PC-9 (cell line): Measurements from ENCODE around the gene MTRF1. TPM values are rescaled to one million over a fixed set of nuclear protein-coding genes. Genes with fewer than 3 reads are reported as not detected.
"Not testable (repeated sequence)": the region's sequence is repeated elsewhere in the genome, so short reads cannot be mapped to it uniquely, and the experiment has no call there.

ENCODE experiments used
- BruUV-seq: library from RNA; stranded (reverse); fragments of 400-500 nt; replicated peaks from 2 replicates; lab custom pipeline; 2021; lab: Mats Ljungman, UMichigan
- CTCF ChIA-PET: fragments of 300-600 bp; sonication (Branson Sonifier 250); formaldehyde crosslinking; loops from one replicate; lab custom pipeline; 2022; ENCODE audit warnings: antibody characterized with exemption; lab: Charles Lee
- POLR2A ChIA-PET: fragments of 300-600 bp; sonication (Branson Sonifier 250); formaldehyde crosslinking; loops from one replicate; lab custom pipeline; 2022; ENCODE audit warnings: antibody characterized with exemption; ENCODE audit not compliant: unreplicated experiment; lab: Charles Lee
- DNase-seq, 2 experiments: peaks; one replicate each; pipeline versions ENCODE4 v3.0.0 to v3.0.0-alpha.2; 2015 to 2022; ENCODE audit warnings: mixed read lengths in 1 of 2
- H2AFZ ChIP-seq: fragments of 200-600 bp; sonication (generic); 2 replicates; pipeline ENCODE4 v1.8.1; 2017; ENCODE audit warnings: antibody characterized with exemption
- H3F3A ChIP-seq: fragments of 200-600 bp; sonication (generic); 2 replicates; pipeline ENCODE4 v1.8.1; 2017; ENCODE audit warnings: antibody characterized with exemption, mild to moderate bottlenecking, low read depth; ENCODE audit not compliant: insufficient read depth
- H3K27ac ChIP-seq: fragments of 200-600 bp; sonication (generic); 2 replicates; pipeline ENCODE4 v1.6.1; 2016; ENCODE audit warnings: mixed run types
- H3K27me3 ChIP-seq: fragments of 200-600 bp; sonication (generic); 2 replicates; pipeline ENCODE4 v1.6.1; 2016; ENCODE audit warnings: low read depth, mixed run types; ENCODE audit not compliant: insufficient read depth
- H3K36me3 ChIP-seq: fragments of 200-600 bp; sonication (generic); 2 replicates; pipeline ENCODE4 v1.6.1; 2016; ENCODE audit warnings: low read depth, mixed run types
- H3K4me1 ChIP-seq: fragments of 200-600 bp; sonication (generic); replicated peaks from 2 replicates; pipeline ENCODE4 v1.6.1; 2016; ENCODE audit warnings: mixed run types; ENCODE audit not compliant: insufficient read depth
- H3K4me2 ChIP-seq: fragments of 200-600 bp; sonication (generic); 2 replicates; pipeline ENCODE4 v1.6.1; 2017; ENCODE audit warnings: mixed run types
- H3K4me3 ChIP-seq: fragments of 200-600 bp; sonication (generic); 2 replicates; pipeline ENCODE4 v1.6.1; 2016; ENCODE audit warnings: mixed run types
- H3K79me2 ChIP-seq: fragments of 200-600 bp; sonication (generic); 2 replicates; pipeline ENCODE4 v1.6.1; 2017; ENCODE audit warnings: low read depth, mixed run types
- H3K9me2 ChIP-seq: fragments of 200-600 bp; sonication (generic); 2 replicates; pipeline ENCODE4 v1.8.1; 2017; ENCODE audit warnings: mild to moderate bottlenecking; ENCODE audit not compliant: insufficient read depth
- H3K9me3 ChIP-seq: fragments of 200-600 bp; sonication (generic); 2 replicates; pipeline ENCODE4 v1.8.1; 2016; ENCODE audit warnings: low read depth; ENCODE audit not compliant: insufficient read depth
- H4K20me1 ChIP-seq: fragments of 200-600 bp; sonication (generic); 2 replicates; pipeline ENCODE4 v1.8.1; 2017; ENCODE audit not compliant: insufficient read depth
- EZH2 ChIP-seq: fragments of 200-600 bp; sonication (generic); IDR thresholded peaks from 2 replicates; pipeline ENCODE4 v1.8.0; 2017; ENCODE audit warnings: antibody characterized with exemption, low read depth
- intact Hi-C: fragments of 100-400 bp; cut with micrococcal nuclease; formaldehyde crosslinking; loops from one replicate; pipeline ENCODE4 v1.10.0; 2022; ENCODE audit not compliant: unreplicated experiment
- total RNA-seq: library from RNA; stranded (reverse); gene quantifications from 2 replicates; pipeline ENCODE4 v1.2.3, GENCODE V29; 2021
- TF ChIP-seq, protein P1 (sequence below): fragments of 200-600 bp; sonication (generic); conservative IDR thresholded peaks from 2 replicates; pipeline ENCODE4 v1.6.1; 2017; ENCODE audit warnings: mixed run types, antibody characterized with exemption, mild to moderate bottlenecking, moderate library complexity

Gene MTRF1
- total RNA-seq, 1 experiment from 2014 or later, result 15.8 TPM

DNA sequence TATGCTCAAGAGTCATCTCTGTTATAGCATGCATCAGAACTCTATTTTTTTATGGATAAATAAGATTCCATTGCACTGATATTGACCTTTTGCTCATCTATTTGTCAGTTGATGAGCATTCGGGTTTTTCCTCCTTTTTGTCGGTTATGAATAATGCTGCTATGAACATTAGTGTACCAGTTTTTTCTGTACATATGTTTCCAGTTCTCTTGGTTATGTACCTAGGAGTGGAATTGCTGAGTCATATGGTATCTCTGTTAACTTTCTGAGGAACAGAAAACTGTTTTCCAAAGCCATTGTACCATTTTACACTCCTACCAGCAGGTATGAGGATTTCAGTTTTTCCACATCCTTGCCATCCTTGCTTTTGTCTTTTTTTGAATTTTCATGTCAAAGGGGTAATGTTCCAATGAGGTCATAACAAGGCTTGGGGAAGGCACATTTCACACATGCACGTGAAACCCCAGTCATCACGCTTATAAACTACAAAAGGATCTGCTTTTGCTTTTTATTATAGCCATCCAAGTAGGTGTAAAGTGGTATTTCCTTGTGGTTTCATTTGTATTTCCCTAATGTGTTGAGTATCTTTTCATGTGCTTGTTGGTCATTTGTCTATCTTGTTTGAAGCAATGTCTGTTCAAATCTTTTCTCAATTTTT lies 83.7 kb downstream of the MTRF1 start:
- Histone ChIP-seq H3K79me2 (no peaks in the 10 kb centered on the region), H4K20me1 (no peaks in the 10 kb centered on the region), H3K9me3 (no peaks in the 10 kb centered on the region), H3K4me2 (no peak overlapping the region), H3K36me3 (no peaks in the 10 kb centered on the region), H2AFZ (no peak overlapping the region), H3K9me2 (no peaks in the 10 kb centered on the region), H3K4me3 (no peak overlapping the region), H3F3A (no peaks in the 10 kb centered on the region), H3K27me3 (no peaks in the 10 kb centered on the region), H3K27ac (no peak overlapping the region), H3K4me1 (no peaks in the 10 kb centered on the region)
- intact Hi-C loops, result no loop called here
- no peak for DNase-seq
- CTCF ChIA-PET, result no interaction called here
- POLR2A ChIA-PET, result no interaction called here
- TF ChIP-seq, protein P1, sequence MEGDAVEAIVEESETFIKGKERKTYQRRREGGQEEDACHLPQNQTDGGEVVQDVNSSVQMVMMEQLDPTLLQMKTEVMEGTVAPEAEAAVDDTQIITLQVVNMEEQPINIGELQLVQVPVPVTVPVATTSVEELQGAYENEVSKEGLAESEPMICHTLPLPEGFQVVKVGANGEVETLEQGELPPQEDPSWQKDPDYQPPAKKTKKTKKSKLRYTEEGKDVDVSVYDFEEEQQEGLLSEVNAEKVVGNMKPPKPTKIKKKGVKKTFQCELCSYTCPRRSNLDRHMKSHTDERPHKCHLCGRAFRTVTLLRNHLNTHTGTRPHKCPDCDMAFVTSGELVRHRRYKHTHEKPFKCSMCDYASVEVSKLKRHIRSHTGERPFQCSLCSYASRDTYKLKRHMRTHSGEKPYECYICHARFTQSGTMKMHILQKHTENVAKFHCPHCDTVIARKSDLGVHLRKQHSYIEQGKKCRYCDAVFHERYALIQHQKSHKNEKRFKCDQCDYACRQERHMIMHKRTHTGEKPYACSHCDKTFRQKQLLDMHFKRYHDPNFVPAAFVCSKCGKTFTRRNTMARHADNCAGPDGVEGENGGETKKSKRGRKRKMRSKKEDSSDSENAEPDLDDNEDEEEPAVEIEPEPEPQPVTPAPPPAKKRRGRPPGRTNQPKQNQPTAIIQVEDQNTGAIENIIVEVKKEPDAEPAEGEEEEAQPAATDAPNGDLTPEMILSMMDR, result no peak
- no peak for TF ChIP-seq EZH2
- no TSS peak for BruUV-seq

DNA sequence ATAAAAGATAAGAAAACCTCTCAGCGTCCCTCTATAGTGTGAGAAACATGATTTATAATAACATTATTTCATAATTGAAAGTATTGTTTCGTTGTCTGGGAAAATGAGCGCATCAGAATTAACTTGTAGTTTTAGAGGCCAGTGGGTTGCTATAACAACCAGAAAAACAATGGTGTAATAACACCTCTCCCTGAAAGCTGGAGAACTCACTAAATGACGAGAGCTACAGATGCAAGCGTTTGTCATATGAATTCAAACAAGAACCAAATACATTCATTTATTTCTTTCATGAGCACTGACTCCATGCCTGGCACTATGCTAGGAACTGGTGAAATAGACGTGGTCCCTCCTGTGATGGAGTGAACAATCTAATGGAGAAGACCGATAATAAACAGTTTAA lies 85.3 kb downstream of the MTRF1 start:
- H2AFZ ChIP-seq, result no peak overlapping the region
- no peak overlapping the region for H3K27ac ChIP-seq
- intact Hi-C loops, result no loop called here
- H4K20me1 ChIP-seq, result no peaks in the 10 kb centered on the region
- H3K4me2 ChIP-seq, result no peak overlapping the region
- no peaks in the 10 kb centered on the region for H3K9me2 ChIP-seq
- no peak for TF ChIP-seq EZH2
- TF ChIP-seq, protein P1, result no peak
- H3K4me3 ChIP-seq, result no peak overlapping the region
- ChIA-PET CTCF (no interaction called here), POLR2A (interaction anchor here (0.7 kb wide), 1 partner anchor 140 kb away, joined by 3 read pairs; no protein-coding TSS in a partner anchor)
- no peaks in the 10 kb centered on the region for H3F3A ChIP-seq
- no peaks in the 10 kb centered on the region for H3K79me2 ChIP-seq
- BruUV-seq, result no TSS peak
- no peaks in the 10 kb centered on the region for H3K27me3 ChIP-seq
- no peak for DNase-seq
- no peaks in the 10 kb centered on the region for H3K4me1 ChIP-seq
- no peaks in the 10 kb centered on the region for H3K36me3 ChIP-seq
- no peaks in the 10 kb centered on the region for H3K9me3 ChIP-seq

DNA sequence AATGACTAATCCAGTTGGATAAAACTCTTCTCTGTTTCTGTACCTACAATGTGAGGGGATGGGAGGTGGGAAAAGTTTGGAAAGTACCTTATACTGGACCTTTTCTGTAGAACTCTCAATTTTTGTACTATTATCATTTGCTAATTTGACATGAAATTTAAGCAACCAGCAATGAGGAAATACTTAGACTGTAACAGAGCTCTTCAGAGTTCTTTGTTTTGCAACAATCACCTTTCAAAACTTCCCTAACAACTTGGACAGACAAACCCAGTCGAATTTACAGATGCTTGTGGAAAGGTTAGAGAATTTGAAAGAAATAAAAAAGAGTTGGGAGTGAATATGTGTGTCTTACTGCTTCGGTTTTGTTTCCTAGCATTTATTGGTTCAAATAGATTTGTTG lies 85.8 kb downstream of the MTRF1 start:
- Histone ChIP-seq H3K79me2 (no peaks in the 10 kb centered on the region), H3F3A (no peaks in the 10 kb centered on the region), H3K27ac (no peak overlapping the region), H3K4me1 (no peaks in the 10 kb centered on the region), H4K20me1 (no peaks in the 10 kb centered on the region), H3K36me3 (no peaks in the 10 kb centered on the region), H3K27me3 (no peaks in the 10 kb centered on the region), H3K4me2 (no peak overlapping the region), H2AFZ (no peak overlapping the region), H3K4me3 (no peak overlapping the region), H3K9me3 (no peaks in the 10 kb centered on the region), H3K9me2 (no peaks in the 10 kb centered on the region)
- no peak for TF ChIP-seq EZH2
- TF ChIP-seq, protein P1, result no peak
- BruUV-seq, result no TSS peak
- ChIA-PET POLR2A (no interaction called here), CTCF (no interaction called here)
- no peak for DNase-seq
- intact Hi-C loops, result no loop called here

DNA sequence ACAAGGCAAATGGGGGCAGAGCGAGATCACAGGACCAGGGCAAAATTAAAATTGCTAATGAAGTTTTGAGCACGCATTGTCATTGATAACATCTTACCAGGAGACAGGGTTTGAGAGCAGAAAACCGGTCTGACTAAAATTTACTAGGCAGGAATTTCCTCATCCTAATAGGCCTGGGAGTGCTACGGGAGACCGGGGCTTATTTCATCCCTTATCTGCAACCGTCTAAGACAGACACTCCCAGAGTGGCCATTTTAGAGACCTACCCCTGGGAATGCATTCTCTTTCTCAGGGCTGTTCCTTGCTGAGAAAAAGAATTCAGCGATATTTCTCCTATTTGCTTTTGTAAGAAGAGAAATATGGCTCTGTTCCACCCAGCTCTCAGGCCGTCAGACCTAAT lies 87.8 kb downstream of the MTRF1 start:
- H3F3A ChIP-seq, intact Hi-C loops, H2AFZ ChIP-seq, H3K27me3 ChIP-seq, H3K4me2 ChIP-seq, H3K4me3 ChIP-seq, H3K79me2 ChIP-seq, H3K9me3 ChIP-seq, H3K36me3 ChIP-seq, POLR2A ChIA-PET, H3K9me2 ChIP-seq, H3K27ac ChIP-seq, DNase-seq, H4K20me1 ChIP-seq, BruUV-seq, H3K4me1 ChIP-seq, CTCF ChIA-PET: not testable (repeated sequence)
